ENCODE results near the gene PKIG.

PKIG gene

GRCh38 chr20:44597516-44597915, 15.1 kb downstream of the PKIG start:
- no peak for FAIRE-seq

GRCh38 chr20:44597930-44598329, 15.6 kb downstream of the PKIG start:
- FAIRE-seq, result no peak

GRCh38 chr20:44598423-44599305, 16.3 kb downstream of the PKIG start:
- FAIRE-seq, result no peak

GRCh38 chr20:44599715-44600114, 17.3 kb downstream of the PKIG start:
- FAIRE-seq, result no peak

- FAIRE-seq, result no peak
Observed at GRCh38 chr20:44600301-44600700, 17.9 kb downstream of the PKIG start.

- no peak for FAIRE-seq
Observed at GRCh38 chr20:44600758-44601201, 18.4 kb downstream of the PKIG start.

GRCh38 chr20:44601236-44601671, 18.9 kb downstream of the PKIG start:
- no peak for FAIRE-seq

- no peak for FAIRE-seq
Observed at GRCh38 chr20:44601801-44602204, 19.4 kb downstream of the PKIG start.

GRCh38 chr20:44603327-44603726, 20.9 kb downstream of the PKIG start:
- FAIRE-seq, result no peak

- no peak for FAIRE-seq
Observed at GRCh38 chr20:44606725-44607441, 24.5 kb downstream of the PKIG start.

GRCh38 chr20:44609006-44609515, 26.7 kb downstream of the PKIG start:
- FAIRE-seq, result no peak

GRCh38 chr20:44609516-44610312, 27.3 kb downstream of the PKIG start:
- FAIRE-seq, result peak; percentile 89

- FAIRE-seq, result no peak
Observed at GRCh38 chr20:44610313-44610962, 28.1 kb downstream of the PKIG start.

- no peak for FAIRE-seq
Observed at GRCh38 chr20:44613575-44613974, 31.2 kb downstream of the PKIG start.

GRCh38 chr20:44614525-44614924, 32.1 kb downstream of the PKIG start:
- FAIRE-seq, result no peak

- no peak for FAIRE-seq
Observed at GRCh38 chr20:44615169-44615791, 32.9 kb downstream of the PKIG start.

- no peak for FAIRE-seq
Observed at GRCh38 chr20:44615876-44616603, 33.7 kb downstream of the PKIG start.

- no peak for FAIRE-seq
Observed at GRCh38 chr20:44616604-44616964, 34.2 kb downstream of the PKIG start.

GRCh38 chr20:44618318-44618731, 35.9 kb downstream of the PKIG start:
- no peak for FAIRE-seq

- FAIRE-seq, result no peak
Observed at GRCh38 chr20:44619294-44619693, 36.9 kb downstream of the PKIG start.

- FAIRE-seq, result no peak
Observed at GRCh38 chr20:44620030-44620429, 37.7 kb downstream of the PKIG start.
